ENCODE measurements around the gene CRYBG1. TPM values are rescaled to one million over a fixed set of nuclear protein-coding genes. Genes with fewer than 3 reads are reported as not detected.

The CRYBG1 gene
- total RNA-seq, 1 experiment from 2014 or later, result 5.7 TPM

- Histone ChIP-seq H3K23me2 (ENCODE audit: insufficient read length, low read depth, low read length, poor library complexity, severe bottlenecking) (no peaks in the 10 kb centered on the region), H4K5ac (ENCODE audit: insufficient read length, low read depth, low read length) (no peak overlapping the region), H2BK5ac (ENCODE audit: insufficient read length, low read length) (no peak overlapping the region), H3K4me1 (ENCODE audit: insufficient read depth, low read length) (peaks cover 5% of the 10 kb centered on the region; the same call in 1 of the 2 replicates), H3K27ac (ENCODE audit: insufficient read length, low read depth, low read length) (no peak overlapping the region), H3K79me1 (ENCODE audit: insufficient read depth, low read depth, low read length, poor library complexity, severe bottlenecking) (no peaks in the 10 kb centered on the region), H3K4me2 (ENCODE audit: insufficient read depth, insufficient read length, low read length) (no peak overlapping the region), H3K56ac (ENCODE audit: insufficient read length, low read depth, low read length) (no peak overlapping the region), H2AFZ (ENCODE audit: low read length) (no peak overlapping the region), H3K23ac (ENCODE audit: insufficient read length, low read depth, low read length) (no peak overlapping the region), H3K14ac (ENCODE audit: insufficient read depth, low read length) (no peak overlapping the region), H2AK5ac (ENCODE audit: insufficient read length, low read length) (no peak overlapping the region), H2BK15ac (ENCODE audit: low read depth, low read length) (no peak overlapping the region), H2BK120ac (ENCODE audit: low read depth, low read length, poor library complexity, severe bottlenecking) (no peak overlapping the region), H3T11ph (ENCODE audit: low read length) (no peak overlapping the region), H3K18ac (ENCODE audit: insufficient read length, low read depth, low read length) (no peak overlapping the region), H3K79me2 (ENCODE audit: insufficient read depth, low read length) (no peaks in the 10 kb centered on the region), H3K9ac (ENCODE audit: extremely low read depth, insufficient read length, low read length) (no peak overlapping the region), H4K20me1 (ENCODE audit: control insufficient read depth, insufficient read depth, insufficient read length) (no peaks in the 10 kb centered on the region), H3K4ac (ENCODE audit: low read depth, low read length) (no peak overlapping the region), H4K91ac (ENCODE audit: insufficient read length, low read depth, low read length) (no peak overlapping the region), H3K27me3 (ENCODE audit: insufficient read depth, low read length) (no peaks in the 10 kb centered on the region), H3K9me3 (ENCODE audit: control insufficient read depth, low read depth, low read length) (no peaks in the 10 kb centered on the region), H4K8ac (replicated peaks; ENCODE audit: insufficient read length, low read depth, low read length) (no peak overlapping the region), H2BK12ac (ENCODE audit: insufficient read length, low read depth, low read length) (no peak overlapping the region), H2BK20ac (ENCODE audit: low read depth, low read length, poor library complexity, severe bottlenecking) (no peak overlapping the region)
- Mint-ChIP-seq H3K9me3 (no peaks in the 10 kb centered on the region), H3K36me3 (ENCODE audit: insufficient read depth in 1 of 3, low read depth in 3 of 3) (no peaks in the 10 kb centered on the region), H3K27ac (no peak overlapping the region), H3K4me1 (peaks cover 10 to 26% of the 10 kb centered on the region in 2 experiments), H3K4me3 (no peak overlapping the region), H3K27me3 (ENCODE audit: low read depth) (no peaks in the 10 kb centered on the region)
- DNase-seq, result no peak
- no peak for TF ChIP-seq CTCF (conservative IDR thresholded peaks at IDR 0.05)
- WGBS (ENCODE audit: extremely low coverage, insufficient read length, low lambda C conversion rate), result no CpG with 5 or more reads among the region's 3 CpGs
Measured at GRCh38 chr6:106495014-106495413, 134.5 kb downstream of the CRYBG1 start.
